Fibroblast of lung (primary cell): ENCODE data around the gene TJP3.

Experiments
- EZH2 ChIP-seq: IDR thresholded peaks from 2 replicates; pipeline ENCODE4 v1.5.1; 2012; ENCODE audit warnings: low read length, control low read depth, mild to moderate bottlenecking; ENCODE audit errors: missing control alignments
- TF ChIP-seq, protein P1 (sequence below), 2 donors: IDR thresholded peaks in 1 of 2; conservative IDR thresholded peaks in 1 of 2; 1 replicate in 1 of 2; 2 replicates in 1 of 2; pipeline ENCODE4 v1.5.1; 2011 to 2012; ENCODE audit warnings: low read length in 2 of 2, control low read depth in 1 of 2, inconsistent platforms in 1 of 2, low read depth in 1 of 2, mild to moderate bottlenecking in 1 of 2

DNA sequence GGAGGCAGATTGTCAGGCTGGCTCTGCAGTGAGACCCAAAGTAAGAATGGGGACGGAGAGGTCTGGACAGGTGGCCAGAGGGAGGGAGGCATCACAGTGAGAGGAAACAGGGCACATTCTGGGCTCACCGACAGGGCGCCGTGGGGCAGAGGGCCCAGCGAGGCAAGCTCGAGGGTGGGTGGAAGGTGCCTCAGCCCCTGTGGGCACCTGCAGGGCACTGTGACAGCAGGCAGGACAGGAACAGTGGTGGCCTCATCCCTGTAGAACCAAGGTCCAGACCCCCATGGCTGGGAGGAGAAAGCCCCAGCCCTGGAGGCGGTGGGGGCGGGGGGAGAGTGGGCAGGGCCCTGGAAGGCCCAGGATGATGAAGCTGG lies 35.6 kb upstream of the TJP3 start:
- TF ChIP-seq, protein P1, sequence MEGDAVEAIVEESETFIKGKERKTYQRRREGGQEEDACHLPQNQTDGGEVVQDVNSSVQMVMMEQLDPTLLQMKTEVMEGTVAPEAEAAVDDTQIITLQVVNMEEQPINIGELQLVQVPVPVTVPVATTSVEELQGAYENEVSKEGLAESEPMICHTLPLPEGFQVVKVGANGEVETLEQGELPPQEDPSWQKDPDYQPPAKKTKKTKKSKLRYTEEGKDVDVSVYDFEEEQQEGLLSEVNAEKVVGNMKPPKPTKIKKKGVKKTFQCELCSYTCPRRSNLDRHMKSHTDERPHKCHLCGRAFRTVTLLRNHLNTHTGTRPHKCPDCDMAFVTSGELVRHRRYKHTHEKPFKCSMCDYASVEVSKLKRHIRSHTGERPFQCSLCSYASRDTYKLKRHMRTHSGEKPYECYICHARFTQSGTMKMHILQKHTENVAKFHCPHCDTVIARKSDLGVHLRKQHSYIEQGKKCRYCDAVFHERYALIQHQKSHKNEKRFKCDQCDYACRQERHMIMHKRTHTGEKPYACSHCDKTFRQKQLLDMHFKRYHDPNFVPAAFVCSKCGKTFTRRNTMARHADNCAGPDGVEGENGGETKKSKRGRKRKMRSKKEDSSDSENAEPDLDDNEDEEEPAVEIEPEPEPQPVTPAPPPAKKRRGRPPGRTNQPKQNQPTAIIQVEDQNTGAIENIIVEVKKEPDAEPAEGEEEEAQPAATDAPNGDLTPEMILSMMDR (conservative IDR thresholded peaks at IDR 0.05 in 1 of 2, IDR thresholded peaks at IDR 0.05 in 1 of 2; ENCODE audit: low read depth in 1 of 2, low read length in 2 of 2) = no peak
- TF ChIP-seq EZH2 = no peak
